GM19468 (cell line): ENCODE data around the gene ABLIM3.

ENCODE experiments used
- ATAC-seq: cut with Tn5 transposase; IDR thresholded peaks from one replicate; pipeline ENCODE4 v1.9.1; 2021; ENCODE audit warnings: mild to moderate bottlenecking, moderate library complexity, moderate number of reproducible peaks; ENCODE audit not compliant: unreplicated experiment; ENCODE audit errors: extremely low read depth

ABLIM3 gene

GRCh38 chr5:149141224-149141956, at the start of gene ABLIM3:
TSS of gene ABLIM3 (plus strand) at chr5:149141493. CDS start at chr5:149142096, 603 bp downstream.
- peak; percentile 87 for ATAC-seq

GRCh38 chr5:149093625-149094024, 47.7 kb upstream of the ABLIM3 start:
- no peak for ATAC-seq

DNA sequence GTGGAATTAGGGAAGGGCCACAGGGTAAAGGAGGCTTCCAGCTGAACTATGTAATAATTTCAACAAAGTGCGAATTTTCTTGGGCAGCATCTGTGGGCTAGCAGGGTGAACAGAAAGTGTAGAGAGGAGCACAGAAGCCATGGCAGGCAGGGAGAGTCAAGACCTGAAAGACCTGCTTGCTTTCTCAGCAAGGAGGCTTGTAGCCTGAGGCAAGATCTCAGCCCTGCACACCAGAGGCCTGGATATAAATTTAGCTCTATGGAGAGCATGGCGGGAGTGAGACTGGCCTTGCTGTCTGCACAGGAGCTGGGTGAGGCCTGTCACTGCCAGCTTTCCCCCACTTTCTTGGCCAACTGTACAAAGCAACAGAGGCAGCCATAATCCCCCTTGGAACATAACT, 46.3 kb upstream of the ABLIM3 start:
- ATAC-seq, result no peak

DNA sequence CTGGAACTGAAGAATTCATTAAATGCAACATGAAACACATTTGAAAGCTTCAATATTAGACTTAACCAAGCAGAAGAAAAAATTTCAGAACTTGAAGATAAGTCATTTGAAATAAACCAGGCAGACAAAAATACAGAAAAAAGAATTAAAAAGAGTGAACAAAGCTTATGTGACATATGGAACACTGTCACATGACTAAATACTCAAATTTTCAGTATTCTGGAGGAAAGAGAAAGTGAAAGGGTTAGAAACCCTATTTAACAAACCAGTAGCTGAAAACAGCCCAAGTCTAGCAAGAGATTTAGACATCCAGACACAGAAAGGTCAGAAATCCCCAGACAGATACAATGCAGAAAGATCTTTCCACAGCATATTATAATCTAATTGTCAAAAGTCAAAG, 41.4 kb upstream of the ABLIM3 start:
- ATAC-seq, result no peak

GRCh38 chr5:149100331-149100730, 41.0 kb upstream of the ABLIM3 start:
- ATAC-seq, result no peak

GRCh38 chr5:149108651-149109280, 32.5 kb upstream of the ABLIM3 start:
- no peak for ATAC-seq

DNA sequence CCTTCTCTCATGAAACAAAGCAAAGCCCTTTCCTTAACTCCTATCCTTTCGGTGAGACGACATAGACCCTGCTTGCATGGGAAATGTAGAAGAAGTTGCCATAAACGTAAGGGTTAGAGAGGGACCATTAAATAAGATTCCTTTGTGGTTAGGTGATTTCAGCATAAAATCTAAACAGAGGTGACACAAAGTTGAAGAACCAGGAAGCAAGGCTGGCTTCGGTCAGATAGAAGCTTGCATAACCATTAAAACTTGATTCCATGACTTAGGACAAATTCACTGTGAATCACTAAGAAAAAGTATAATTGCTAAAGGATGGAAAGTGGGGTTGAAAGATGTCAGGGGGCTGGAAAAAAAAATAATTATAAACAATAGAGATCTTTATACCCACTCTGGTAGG, 30.9 kb upstream of the ABLIM3 start:
- no peak for ATAC-seq

DNA sequence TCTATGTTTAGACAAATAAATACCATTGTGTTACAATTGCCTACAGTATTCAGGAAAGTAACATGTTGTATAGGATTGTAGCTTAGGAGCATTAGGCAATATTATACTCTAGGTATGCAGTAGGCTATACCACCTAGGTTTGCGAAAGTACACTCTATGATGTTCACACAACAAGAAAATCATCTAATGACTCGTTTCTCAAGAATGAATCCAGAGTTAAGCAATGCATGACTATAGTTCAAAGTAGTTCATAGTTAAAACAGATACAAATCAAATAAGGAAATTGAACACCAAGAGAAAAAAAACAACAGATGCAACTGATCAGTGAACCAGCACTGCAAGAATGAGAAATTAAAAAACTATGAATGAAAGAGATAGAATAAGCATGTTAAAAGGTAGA, 27.6 kb upstream of the ABLIM3 start:
- no peak for ATAC-seq

GRCh38 chr5:149114403-149115312, 26.6 kb upstream of the ABLIM3 start:
- ATAC-seq, result peak; percentile 36

GRCh38 chr5:149117970-149118369, 23.3 kb upstream of the ABLIM3 start:
- ATAC-seq, result no peak

GRCh38 chr5:149118463-149118862, 22.8 kb upstream of the ABLIM3 start:
- no peak for ATAC-seq

DNA sequence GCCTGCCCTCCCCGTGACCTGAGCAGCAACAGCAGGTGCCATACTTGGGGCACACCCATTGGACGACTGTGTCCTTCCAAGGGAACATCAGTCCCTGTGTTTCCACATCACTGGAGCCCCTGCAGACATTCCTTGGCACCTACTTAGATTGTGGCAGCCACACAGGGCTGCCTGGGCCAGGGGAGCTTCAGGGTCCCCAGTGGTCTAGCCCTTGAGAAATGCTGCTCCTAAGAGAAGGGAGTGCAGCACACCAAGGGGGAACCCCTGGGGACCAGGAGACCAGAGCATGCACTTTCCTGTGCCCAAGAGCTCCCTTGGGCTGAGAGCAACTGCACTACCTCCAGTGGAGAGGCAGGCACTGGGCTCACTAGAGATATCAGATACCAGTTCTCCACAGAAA, 20.1 kb upstream of the ABLIM3 start:
- no peak for ATAC-seq

DNA sequence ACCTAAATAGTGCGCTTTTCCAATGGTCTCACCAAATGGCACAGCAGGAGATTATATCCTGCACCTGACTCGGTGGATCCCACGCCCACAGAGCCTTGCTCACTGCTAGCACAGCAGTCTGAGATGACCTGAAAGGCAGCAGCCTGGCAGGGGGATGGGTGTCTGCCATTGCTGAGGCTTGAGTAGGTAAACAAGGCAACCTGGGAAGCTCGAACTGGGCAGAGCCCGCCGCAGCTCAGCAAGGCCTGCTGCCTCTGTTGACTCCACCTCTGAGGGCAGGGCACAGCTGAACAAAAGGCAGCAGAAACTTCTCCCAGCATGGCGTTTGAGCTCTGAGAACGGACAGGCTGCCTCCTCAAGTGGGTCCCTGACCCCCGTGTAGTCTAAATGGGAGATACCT, 18.1 kb upstream of the ABLIM3 start:
- ATAC-seq, result no peak

DNA sequence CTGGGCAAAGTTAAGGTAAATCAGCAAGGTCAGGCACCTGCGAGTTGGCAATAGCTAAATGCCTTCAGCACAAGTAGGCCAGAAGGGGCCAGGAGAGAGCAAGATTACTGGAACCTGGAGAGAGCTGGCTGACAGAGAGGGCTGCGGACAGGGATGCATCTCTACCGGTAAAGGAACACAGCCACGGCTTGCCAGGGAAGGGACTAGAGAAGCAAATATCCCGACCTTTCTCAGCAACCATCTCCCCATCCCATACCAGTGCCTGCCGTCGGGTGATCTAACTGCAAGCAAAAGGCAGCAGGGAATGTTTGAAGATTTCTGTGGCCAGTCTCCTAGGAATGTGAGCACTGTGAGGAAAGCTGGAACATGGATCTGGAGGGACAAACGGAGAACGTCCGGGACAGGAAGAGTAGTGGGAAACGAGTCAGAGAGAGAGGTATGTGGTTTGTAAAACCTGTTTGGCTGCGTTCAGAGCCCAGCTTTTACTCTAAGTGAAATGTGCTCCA, 15.9 kb upstream of the ABLIM3 start:
- no peak for ATAC-seq

GRCh38 chr5:149126906-149127305, 14.4 kb upstream of the ABLIM3 start:
- no peak for ATAC-seq

DNA sequence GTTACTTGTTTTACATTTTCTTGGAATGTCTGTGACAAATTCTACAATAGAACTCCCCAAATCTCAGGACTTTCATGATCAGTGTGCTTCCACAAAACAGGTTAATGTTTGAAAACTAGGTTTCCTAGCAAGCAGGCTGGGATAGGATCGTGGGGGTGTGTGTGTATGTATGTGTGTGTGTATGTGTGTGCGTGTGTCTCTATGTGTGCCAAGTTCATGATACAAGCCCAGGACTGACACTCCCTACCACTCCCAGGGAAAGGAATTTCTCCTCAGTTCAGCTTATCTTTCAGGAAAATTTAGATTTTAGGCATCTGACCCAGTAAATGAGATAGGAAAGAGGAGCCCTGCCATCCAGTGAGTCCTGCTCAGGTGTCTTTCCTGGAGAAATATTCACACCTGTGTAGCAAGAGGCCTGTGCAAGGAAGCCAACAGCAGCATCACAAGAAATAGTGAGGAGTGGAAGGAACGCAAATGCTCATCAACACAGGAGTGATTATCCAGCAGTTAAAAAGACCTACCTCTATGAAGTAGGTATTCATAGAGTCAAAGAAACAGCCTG, 13.8 kb upstream of the ABLIM3 start:
- no peak for ATAC-seq

DNA sequence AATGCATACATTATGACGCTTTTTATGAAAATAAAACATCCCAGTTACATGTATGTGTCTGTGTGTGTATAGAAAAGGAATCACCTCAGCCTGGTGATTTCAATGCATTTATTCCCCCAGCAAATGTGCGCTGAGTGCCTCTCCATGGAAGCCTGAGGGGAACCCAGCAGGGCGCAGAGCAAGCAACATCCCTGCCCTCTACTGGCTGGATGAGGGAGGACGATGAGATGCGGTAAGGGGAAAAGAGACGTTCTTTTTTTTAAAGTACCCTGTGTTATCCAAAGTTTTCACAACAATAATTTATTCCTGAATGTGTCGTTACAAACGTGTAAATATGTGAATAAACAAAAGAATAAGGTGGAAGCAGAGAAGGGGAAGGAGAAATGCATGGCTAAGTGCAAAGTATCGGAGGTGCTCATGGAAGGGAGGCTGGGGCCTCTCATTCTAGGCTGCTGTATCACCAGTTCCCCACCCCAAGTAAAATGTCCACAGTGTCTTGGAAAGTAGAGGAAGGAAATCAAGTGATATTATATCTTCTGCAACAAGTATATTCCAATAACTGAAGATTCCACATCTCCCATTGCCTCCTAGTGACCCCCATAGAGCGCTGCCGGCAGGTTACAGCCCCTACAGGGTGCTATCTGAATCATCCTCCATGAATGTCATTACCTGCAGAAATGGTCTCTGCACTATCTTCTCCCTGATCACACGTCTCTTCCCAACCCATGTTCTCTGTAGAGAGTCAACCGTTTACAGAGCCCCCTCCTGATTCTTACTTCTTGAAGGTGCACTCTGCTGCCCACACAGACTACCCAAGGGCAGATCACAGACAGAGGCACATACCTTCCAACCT, 13.0 kb upstream of the ABLIM3 start:
- peak; percentile 68 for ATAC-seq

- ATAC-seq, result no peak
These were observed 12.1 kb upstream of the ABLIM3 start for GRCh38 chr5:149129181-149129580.

DNA sequence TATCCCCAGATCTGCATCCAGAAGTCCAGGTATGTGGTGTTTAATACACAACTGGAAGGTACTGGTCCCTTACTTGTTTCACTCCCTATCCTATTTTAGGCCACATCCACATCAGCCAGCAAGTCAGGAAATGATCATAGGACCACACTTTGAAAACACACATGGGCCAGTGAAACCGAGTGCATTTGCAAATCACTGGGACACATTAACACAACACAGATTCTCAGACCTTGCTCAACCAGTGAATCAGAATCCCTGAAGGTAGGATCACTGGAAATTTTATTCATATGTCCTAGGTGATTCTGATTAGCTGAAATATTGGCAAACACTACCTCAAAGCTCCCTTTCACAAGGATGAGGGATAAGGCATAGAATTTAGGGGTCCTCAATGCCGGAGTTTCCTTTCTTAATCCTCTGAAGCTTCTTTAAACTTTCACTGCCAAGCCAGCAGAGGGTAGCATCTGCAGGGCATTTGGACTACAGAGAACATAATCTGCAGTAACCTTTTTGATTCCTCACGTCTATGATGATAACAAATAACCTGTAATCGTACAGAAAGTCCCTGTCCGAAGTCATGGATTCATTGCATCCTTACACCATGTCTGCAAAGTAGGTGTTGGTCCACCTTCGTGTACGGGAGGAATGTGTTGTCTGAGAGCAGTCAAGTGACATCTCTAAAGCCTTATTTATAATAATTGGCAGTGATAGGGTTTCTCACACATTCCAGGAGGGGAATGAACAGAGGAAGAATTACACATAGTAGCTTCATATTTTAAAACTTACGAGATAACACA, 11.0 kb upstream of the ABLIM3 start:
- no peak for ATAC-seq
